SK-N-SH (cell line): ENCODE measurements around the gene CERS6. TPM values are rescaled to one million over a fixed set of nuclear protein-coding genes. Genes with fewer than 3 reads are reported as not detected.

Source experiments
- CTCF ChIA-PET: fragments of 300-600, 350-600 bp; formaldehyde crosslinking; extraction: SDS; loops from one replicate; lab custom pipeline; 2021; lab: Yijun Ruan, JAX
- POLR2A ChIA-PET: fragments of 350-600 bp; sonication (Branson Sonifier 250); formaldehyde crosslinking; extraction: SDS; loops from one replicate; lab custom pipeline; 2020; ENCODE audit warnings: antibody characterized with exemption, inconsistent platforms; lab: Yijun Ruan, JAX
- DNase-seq: peaks from one replicate; pipeline ENCODE4 v3.0.0; 2012
- H2AFZ ChIP-seq: fragments of 200-600 bp; sonication (generic); 2 replicates; pipeline ENCODE4 v1.8.1; 2016; ENCODE audit warnings: antibody characterized with exemption, mild to moderate bottlenecking, low read depth
- H3F3A ChIP-seq: fragments of 200-600 bp; sonication (generic); replicated peaks from 2 replicates; pipeline ENCODE3; 2016; ENCODE audit warnings: antibody characterized with exemption, mild to moderate bottlenecking; ENCODE audit not compliant: insufficient read depth
- H3K27ac ChIP-seq, 2 experiments: fragments of 200-500 bp in 1 of 2; fragments of 200-600 bp in 1 of 2; sonication (Bioruptor generic) in 1 of 2; sonication (generic), shearing (Covaris generic) in 1 of 2; 2 replicates each; pipeline versions ENCODE4 v1.5.1 to v1.6.1; 2014 to 2016; ENCODE audit warnings: low read depth in 2 of 2, inconsistent platforms in 1 of 2, low read length in 1 of 2, mild to moderate bottlenecking in 1 of 2, mixed read lengths in 1 of 2
- H3K27me3 ChIP-seq: fragments of 200-600 bp; sonication (generic), shearing (Covaris generic); 2 replicates; pipeline ENCODE4 v1.6.1; 2016; ENCODE audit warnings: mixed run types; ENCODE audit not compliant: insufficient read depth
- H3K36me3 ChIP-seq, 2 experiments: fragments of 200-500 bp in 1 of 2; fragments of 200-600 bp in 1 of 2; sonication (Bioruptor generic) in 1 of 2; sonication (generic) in 1 of 2; replicated peaks in 1 of 2; 2 replicates each; pipeline versions ENCODE3 to v1.5.1; 2014 to 2016; ENCODE audit warnings: low read length in 1 of 2, mild to moderate bottlenecking in 1 of 2; ENCODE audit not compliant: insufficient read depth in 2 of 2, control insufficient read depth in 1 of 2
- H3K4me1 ChIP-seq, 2 experiments: fragments of 200-500 bp in 1 of 2; fragments of 200-600 bp in 1 of 2; sonication (Bioruptor generic) in 1 of 2; sonication (generic), shearing (Covaris generic) in 1 of 2; 2 replicates each; pipeline versions ENCODE4 v1.5.1 to v1.6.1; 2014 to 2016; ENCODE audit warnings: low read depth in 1 of 2, low read length in 1 of 2, mixed run types in 1 of 2; ENCODE audit not compliant: insufficient read depth in 2 of 2, control insufficient read depth in 1 of 2
- H3K4me2 ChIP-seq: fragments of 200-600 bp; sonication (generic), shearing (Covaris generic); 2 replicates; pipeline ENCODE4 v1.6.1; 2017; ENCODE audit warnings: mixed run types
- H3K4me3 ChIP-seq, 2 experiments: fragments of 200-500 bp in 1 of 2; fragments of 200-600 bp in 1 of 2; sonication (Bioruptor generic) in 1 of 2; sonication (generic), shearing (Covaris generic) in 1 of 2; 2 replicates each; pipeline versions ENCODE4 v1.5.1 to v1.8.1; 2014 to 2016; ENCODE audit warnings: low read depth in 2 of 2, inconsistent platforms in 1 of 2, low read length in 1 of 2, mild to moderate bottlenecking in 1 of 2, mixed read lengths in 1 of 2, moderate library complexity in 1 of 2
- H3K79me2 ChIP-seq: fragments of 200-600 bp; sonication (generic); 2 replicates; pipeline ENCODE4 v1.8.1; 2017; ENCODE audit warnings: mild to moderate bottlenecking; ENCODE audit not compliant: insufficient read depth
- H3K9ac ChIP-seq: fragments of 200-600 bp; sonication (generic); 2 replicates; pipeline ENCODE4 v1.6.1; 2017; ENCODE audit warnings: mixed run types
- H3K9me2 ChIP-seq: fragments of 200-600 bp; sonication (generic); 2 replicates; pipeline ENCODE4 v1.6.1; 2017; ENCODE audit warnings: mixed run types
- H3K9me3 ChIP-seq: fragments of 200-600 bp; sonication (generic); 2 replicates; pipeline ENCODE4 v1.6.1; 2017; ENCODE audit warnings: mixed run types, mild to moderate bottlenecking, moderate library complexity
- H4K20me1 ChIP-seq: fragments of 200-600 bp; sonication (generic); 2 replicates; pipeline ENCODE4 v1.6.1; 2017; ENCODE audit warnings: mild to moderate bottlenecking, mixed run types; ENCODE audit not compliant: insufficient read depth
- CTCF ChIP-seq: fragments of 200-600 bp; sonication (generic); IDR thresholded peaks from 2 replicates; pipeline ENCODE4 v1.6.1; 2017; ENCODE audit warnings: antibody characterized with exemption, mild to moderate bottlenecking, moderate library complexity
- EP300 ChIP-seq, 2 experiments: IDR thresholded peaks; 2 replicates each; pipeline versions ENCODE4 v1.4.0 to v1.6.1; 2012; ENCODE audit warnings: borderline replicate concordance in 1 of 2, low read depth in 1 of 2, low read length in 1 of 2
- FOSL2 ChIP-seq: IDR thresholded peaks from 2 replicates; pipeline ENCODE4 v1.4.0; 2012; ENCODE audit warnings: low read depth, mild to moderate bottlenecking, moderate library complexity, borderline replicate concordance
- FOXJ3 ChIP-seq: sonication (generic); formaldehyde crosslinking; IDR thresholded peaks from 2 replicates; pipeline ENCODE4 v1.5.1; 2020; ENCODE audit warnings: mild to moderate bottlenecking, missing genetic modification reagents
- GATA2 ChIP-seq: sonication (generic); formaldehyde crosslinking; IDR thresholded peaks from 2 replicates; pipeline ENCODE4 v1.5.0; 2020; ENCODE audit warnings: mild to moderate bottlenecking, missing genetic modification reagents
- JUND ChIP-seq: IDR thresholded peaks from 2 replicates; pipeline ENCODE4 v1.4.0; 2012
- MAX ChIP-seq: IDR thresholded peaks from 2 replicates; pipeline ENCODE4 v1.4.0; 2012; ENCODE audit warnings: low read depth
- MEF2A ChIP-seq: IDR thresholded peaks from 2 replicates; pipeline ENCODE4 v1.4.0; 2012; ENCODE audit warnings: low read depth, borderline replicate concordance
- NFIC ChIP-seq: IDR thresholded peaks from 2 replicates; pipeline ENCODE4 v1.4.0; 2012; ENCODE audit warnings: borderline replicate concordance
- REST ChIP-seq: IDR thresholded peaks from 2 replicates; pipeline ENCODE4 v1.6.1; 2012; ENCODE audit warnings: mild to moderate bottlenecking, low read depth, low read length, moderate library complexity
- RFX5 ChIP-seq: IDR thresholded peaks from 2 replicates; pipeline ENCODE4 v1.6.1; 2012; ENCODE audit warnings: mild to moderate bottlenecking, improper control_type of control experiment, low read length
- SMC3 ChIP-seq: IDR thresholded peaks from 2 replicates; pipeline ENCODE4 v1.6.1; 2012; ENCODE audit warnings: low read depth, low read length, improper control_type of control experiment
- TCF12 ChIP-seq: IDR thresholded peaks from 2 replicates; pipeline ENCODE4 v1.4.0; 2012
- WGBS: methylation state at CpG from one replicate; pipeline ENCODE4 v1.1.6; 2017; ENCODE audit warnings: low lambda C conversion rate; 5-methylcytosine and 5-hydroxymethylcytosine counted together
- polyA plus RNA-seq, 3 experiments: library from polyadenylated mRNA; depleted of rRNA; stranded (reverse); fragments of >200 nt; gene quantifications; 2 replicates each; pipeline ENCODE4 v1.2.3, GENCODE V29; 2012

The CERS6 gene
- polyA plus RNA-seq, 1 of the 3 experiments (the other 2 are of a cell fraction), result 1.8 TPM

GRCh38 chr2:168560817-168561499 lies 104.9 kb downstream of the CERS6 start:
- Histone ChIP-seq H3K36me3 (peaks cover 0 to 8% of the 10 kb centered on the region in 2 experiments), H3K27ac (no peak overlapping the region), H3K9ac (no peak overlapping the region), H2AFZ (no peak overlapping the region), H3K79me2 (no peaks in the 10 kb centered on the region), H3K9me3 (no peaks in the 10 kb centered on the region)
- no peak for DNase-seq
- no peak for TF ChIP-seq EP300 (IDR thresholded peaks at IDR 0.05; ENCODE audit: borderline replicate concordance in 1 of 2, low read depth in 1 of 2, low read length in 1 of 2)
- no peak for TF ChIP-seq MEF2A
- no peak for TF ChIP-seq FOSL2
- no peak for TF ChIP-seq RFX5
- TF ChIP-seq TCF12, result no peak
- TF ChIP-seq CTCF, result no peak
- TF ChIP-seq FOXJ3 (CRISPR knock-in tag), result no peak
- TF ChIP-seq MAX, result no peak
- no peak for TF ChIP-seq SMC3
- no peak for TF ChIP-seq GATA2 (CRISPR knock-in tag)
- TF ChIP-seq REST, result no peak
- TF ChIP-seq NFIC, result no peak
- TF ChIP-seq JUND, result no peak
- TF ChIP-seq, all 33 proteins: peak for 0
- Histone ChIP-seq H4K20me1 (no peaks in the 10 kb centered on the region), H3K4me2 (no peak overlapping the region), H3K4me3 (no peak overlapping the region), H3K27me3 (no peaks in the 10 kb centered on the region), H3K4me1 (no peaks in the 10 kb centered on the region), H3F3A (no peaks in the 10 kb centered on the region), H3K9me2 (no peaks in the 10 kb centered on the region)
- POLR2A ChIA-PET, result no interaction called here
- CTCF ChIA-PET, result no interaction called here
- 94% methylated on average over 7 of the region's 7 CpGs for WGBS
